ENCODE measurements around the gene MKRN3. TPM values are rescaled to one million over a fixed set of nuclear protein-coding genes. Genes with fewer than 3 reads are reported as not detected.

The MKRN3 gene
- total RNA-seq, 1 experiment from 2014 or later, result not detected

- Mint-ChIP-seq H3K9me3 (ENCODE audit: low read depth, unreplicated experiment) (no peaks in the 10 kb centered on the region), H3K27me3 (ENCODE audit: unreplicated experiment) (no peaks in the 10 kb centered on the region), H3K4me1 (ENCODE audit: low read depth, unreplicated experiment) (no peaks in the 10 kb centered on the region), H3K36me3 (ENCODE audit: insufficient read depth, unreplicated experiment) (no peaks in the 10 kb centered on the region), H3K27ac (ENCODE audit: unreplicated experiment) (no peak overlapping the region), H3K4me3 (ENCODE audit: low read depth, unreplicated experiment) (no peak overlapping the region)
- no peak for TF ChIP-seq CTCF (IDR thresholded peaks at IDR 0.05; ENCODE audit: unreplicated experiment)
- no peak for DNase-seq
- CTCF ChIA-PET, result no interaction called here
- intact Hi-C loops (cut with micrococcal nuclease; ENCODE audit: unreplicated experiment), result no loop called here
- BruUV-seq (replicated peaks), result no TSS peak
Observed at GRCh38 chr15:23546158-23546557, 19.3 kb upstream of the MKRN3 start.

GRCh38 chr15:23548071-23548470, 17.4 kb upstream of the MKRN3 start:
- BruUV-seq (replicated peaks), result no TSS peak
- no peak for TF ChIP-seq CTCF (IDR thresholded peaks at IDR 0.05; ENCODE audit: unreplicated experiment)
- Mint-ChIP-seq H3K9me3 (ENCODE audit: low read depth, unreplicated experiment) (no peaks in the 10 kb centered on the region), H3K36me3 (ENCODE audit: insufficient read depth, unreplicated experiment) (no peaks in the 10 kb centered on the region), H3K27ac (ENCODE audit: unreplicated experiment) (no peak overlapping the region), H3K4me3 (ENCODE audit: low read depth, unreplicated experiment) (no peak overlapping the region), H3K4me1 (ENCODE audit: low read depth, unreplicated experiment) (no peaks in the 10 kb centered on the region), H3K27me3 (ENCODE audit: unreplicated experiment) (no peaks in the 10 kb centered on the region)
- no peak for DNase-seq
- CTCF ChIA-PET, result no interaction called here
- intact Hi-C loops (cut with micrococcal nuclease; ENCODE audit: unreplicated experiment), result no loop called here

- Mint-ChIP-seq H3K27ac (ENCODE audit: unreplicated experiment) (no peak overlapping the region), H3K4me1 (ENCODE audit: low read depth, unreplicated experiment) (no peaks in the 10 kb centered on the region), H3K4me3 (ENCODE audit: low read depth, unreplicated experiment) (no peak overlapping the region), H3K9me3 (ENCODE audit: low read depth, unreplicated experiment) (no peaks in the 10 kb centered on the region), H3K36me3 (ENCODE audit: insufficient read depth, unreplicated experiment) (no peaks in the 10 kb centered on the region), H3K27me3 (ENCODE audit: unreplicated experiment) (no peaks in the 10 kb centered on the region)
- BruUV-seq (replicated peaks), result no TSS peak
- TF ChIP-seq CTCF (IDR thresholded peaks at IDR 0.05; ENCODE audit: unreplicated experiment), result no peak
- CTCF ChIA-PET, result no interaction called here
- no peak for DNase-seq
- intact Hi-C loops (cut with micrococcal nuclease; ENCODE audit: unreplicated experiment), result no loop called here
Observed at GRCh38 chr15:23561914-23562313, 3.6 kb upstream of the MKRN3 start.

- CTCF ChIA-PET, result no interaction called here
- Mint-ChIP-seq H3K27me3 (ENCODE audit: unreplicated experiment) (no peaks in the 10 kb centered on the region), H3K36me3 (ENCODE audit: insufficient read depth, unreplicated experiment) (no peaks in the 10 kb centered on the region), H3K9me3 (ENCODE audit: low read depth, unreplicated experiment) (no peaks in the 10 kb centered on the region), H3K4me3 (ENCODE audit: low read depth, unreplicated experiment) (no peak overlapping the region), H3K27ac (ENCODE audit: unreplicated experiment) (no peak overlapping the region), H3K4me1 (ENCODE audit: low read depth, unreplicated experiment) (no peaks in the 10 kb centered on the region)
- intact Hi-C loops (cut with micrococcal nuclease; ENCODE audit: unreplicated experiment), result no loop called here
- DNase-seq, result no peak
- TF ChIP-seq CTCF (IDR thresholded peaks at IDR 0.05; ENCODE audit: unreplicated experiment), result no peak
- BruUV-seq (replicated peaks), result no TSS peak
Observed at GRCh38 chr15:23564821-23565394, 566 bp upstream of the MKRN3 start.
